Measurements from ENCODE around the gene PPP1R13B. TPM values are rescaled to one million over a fixed set of nuclear protein-coding genes. Genes with fewer than 3 reads are reported as not detected.

The PPP1R13B gene
- total RNA-seq, 2 experiments from 2014 or later = 17.0 to 17.7 TPM

DNA sequence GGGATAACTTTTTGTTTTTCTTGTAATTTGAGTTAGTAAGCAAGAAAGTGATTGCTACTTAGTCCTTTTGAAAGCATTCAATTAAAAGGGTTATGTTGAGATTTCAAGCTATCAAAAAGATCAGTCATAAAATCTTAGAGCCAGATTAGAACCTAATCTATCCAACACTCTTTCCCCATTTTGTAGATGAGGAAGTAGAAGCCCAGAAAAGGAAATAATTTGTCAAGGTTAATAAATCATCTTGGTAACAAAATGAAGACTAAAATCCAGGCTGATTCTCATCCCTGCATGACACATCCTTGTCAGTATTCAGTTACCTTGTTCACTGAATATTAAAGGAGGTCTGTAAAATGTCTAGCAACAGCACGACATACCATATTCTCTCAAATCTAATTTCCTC is 26.5 kb downstream of the PPP1R13B start:
- H3K27me3 Mint-ChIP-seq = peaks cover 2% of the 10 kb centered on the region
- POLR2A ChIA-PET = no interaction called here

DNA sequence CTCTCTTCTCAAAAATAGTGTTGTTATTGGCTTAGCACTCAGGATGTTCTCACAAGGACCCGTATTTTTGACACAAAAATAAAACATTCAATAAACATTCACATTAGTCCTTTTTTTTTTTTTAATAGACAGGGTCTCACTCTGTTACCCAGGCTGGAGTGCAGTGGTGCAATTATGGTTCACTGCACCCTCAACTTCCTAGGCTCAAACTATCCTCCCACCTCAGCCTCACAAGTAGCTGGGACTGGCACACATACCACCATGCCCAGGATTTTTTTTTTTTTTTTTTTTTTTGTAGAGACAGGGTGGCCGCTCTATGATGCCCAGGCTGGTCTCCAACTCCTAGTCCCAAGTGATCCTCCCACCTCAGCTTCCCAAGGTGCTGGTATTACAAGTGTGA is 27.0 kb downstream of the PPP1R13B start:
- H3K4me3 Mint-ChIP-seq = peak overlapping the region; percentile 2
- no peaks in the 10 kb centered on the region for H3K36me3 Mint-ChIP-seq
- H3K9me3 Mint-ChIP-seq = peaks cover 2% of the 10 kb centered on the region
- POLR2A ChIA-PET = interaction anchor here (0.6 kb wide), 1 partner anchor 40 kb away, joined by 3 read pairs; no protein-coding TSS in a partner anchor
- ATAC-seq (ENCODE audit: low read depth) (no peak), DNase-seq (no peak)
- H3K4me1 Mint-ChIP-seq = peaks cover 19% of the 10 kb centered on the region
- H3K27me3 Mint-ChIP-seq = peaks cover 2% of the 10 kb centered on the region
- H3K27ac Mint-ChIP-seq = peak overlapping the region; percentile 5

More for the DNA sequence above, 26.5 kb downstream of the PPP1R13B start:
- Mint-ChIP-seq H3K9me3 (peaks cover 2% of the 10 kb centered on the region), H3K4me1 (peaks cover 19% of the 10 kb centered on the region), H3K36me3 (no peaks in the 10 kb centered on the region), H3K27ac (no peak overlapping the region), H3K4me3 (no peak overlapping the region)
- ATAC-seq (ENCODE audit: low read depth) (no peak), DNase-seq (no peak)

DNA sequence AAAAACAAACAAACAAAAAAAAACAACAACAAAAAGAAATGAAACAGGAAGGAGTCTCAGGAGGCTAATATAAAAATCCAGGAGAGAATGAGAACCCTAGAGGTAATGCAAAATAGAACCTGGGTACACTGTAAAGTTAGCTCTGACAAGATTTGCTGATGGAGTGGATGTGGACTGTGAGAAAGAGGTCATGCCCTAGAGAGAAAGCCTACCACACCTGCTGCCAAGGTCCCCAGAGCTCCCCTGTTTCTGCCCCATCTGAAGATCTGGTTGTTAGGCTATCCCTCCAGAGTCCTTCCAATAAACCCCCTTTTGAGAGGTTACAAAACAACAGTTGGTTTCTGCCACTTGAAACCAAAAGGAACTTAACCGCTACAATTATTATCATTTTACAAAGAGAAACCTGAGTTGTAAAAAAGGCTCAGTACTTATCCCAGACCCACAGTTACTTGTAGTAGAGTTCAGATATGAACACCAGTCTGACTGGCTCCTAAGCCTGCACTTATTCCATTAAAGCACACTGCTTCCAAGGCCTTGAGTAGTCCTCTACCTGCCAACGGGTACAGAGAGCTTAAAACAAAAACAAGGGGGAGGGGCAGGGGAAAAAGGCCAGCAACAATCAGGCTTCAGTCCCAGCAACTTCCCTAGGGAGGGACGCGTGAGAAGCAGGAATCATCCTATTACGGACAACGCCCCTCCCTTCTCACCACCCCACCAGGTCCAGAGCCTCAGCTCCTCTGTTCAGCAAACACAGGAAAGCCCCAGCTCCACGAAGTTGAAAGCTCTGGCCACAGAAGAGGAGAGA is 27.7 kb downstream of the PPP1R13B start:
- H3K27me3 Mint-ChIP-seq = peaks cover 2% of the 10 kb centered on the region
- peaks cover 2% of the 10 kb centered on the region for H3K9me3 Mint-ChIP-seq
- H3K36me3 Mint-ChIP-seq = no peaks in the 10 kb centered on the region
- DNase-seq (no peak), ATAC-seq (ENCODE audit: low read depth) (peak; percentile 36)
- peak overlapping the region; percentile 41 for H3K27ac Mint-ChIP-seq
- peaks cover 19% of the 10 kb centered on the region for H3K4me1 Mint-ChIP-seq
- H3K4me3 Mint-ChIP-seq = peak overlapping the region; percentile 6
- POLR2A ChIA-PET = interaction anchor here (0.6 kb wide), 1 partner anchor 41 kb away, joined by 3 read pairs; no protein-coding TSS in a partner anchor

DNA sequence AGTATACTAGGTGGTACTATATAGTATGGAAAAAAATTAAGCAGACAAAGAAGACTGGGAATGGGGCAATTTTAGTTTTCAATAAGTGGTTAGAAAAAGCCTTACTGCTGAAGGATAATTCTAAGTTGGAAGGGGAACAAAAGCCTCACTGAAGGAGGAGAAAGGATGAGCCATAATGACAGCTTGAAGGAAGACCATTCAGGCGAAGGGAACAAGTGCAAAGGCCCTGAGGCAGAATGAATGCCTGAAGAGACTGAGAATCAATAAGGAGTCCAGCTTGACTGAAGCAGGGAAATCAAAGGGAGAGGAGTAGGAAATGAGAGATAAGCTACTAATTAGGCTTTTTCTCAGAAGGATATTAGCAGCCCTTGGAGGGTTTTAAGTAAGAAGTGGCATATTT is 28.5 kb downstream of the PPP1R13B start:
- POLR2A ChIA-PET = no interaction called here
- Mint-ChIP-seq H3K27me3 (peaks cover 2% of the 10 kb centered on the region), H3K4me1 (peaks cover 19% of the 10 kb centered on the region), H3K9me3 (peaks cover 2% of the 10 kb centered on the region), H3K27ac (no peak overlapping the region), H3K36me3 (no peaks in the 10 kb centered on the region), H3K4me3 (no peak overlapping the region)
- DNase-seq (no peak), ATAC-seq (ENCODE audit: low read depth) (no peak)

DNA sequence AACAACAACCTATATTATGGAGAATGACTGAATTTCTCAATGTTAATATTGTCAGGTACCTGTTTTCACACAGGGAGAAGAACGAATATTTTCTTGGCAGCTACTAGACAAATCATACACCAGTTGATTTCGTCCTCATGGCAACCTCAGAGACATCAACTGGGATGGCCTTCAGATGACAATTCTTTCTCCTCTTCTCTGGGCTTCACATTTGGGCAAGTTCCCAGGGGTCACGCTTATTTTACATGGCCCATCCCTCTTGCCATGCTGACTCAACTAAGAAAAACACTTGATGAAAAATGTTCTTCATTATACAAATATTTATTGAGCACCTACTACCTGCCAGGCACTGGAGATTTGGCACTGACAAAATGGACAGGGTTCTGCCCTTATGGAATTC is 29.0 kb downstream of the PPP1R13B start:
- DNase-seq (no peak), ATAC-seq (ENCODE audit: low read depth) (no peak)
- H3K9me3 Mint-ChIP-seq = peaks cover 2% of the 10 kb centered on the region
- H3K4me1 Mint-ChIP-seq = peaks cover 17% of the 10 kb centered on the region
- H3K27me3 Mint-ChIP-seq = peaks cover 2% of the 10 kb centered on the region
- POLR2A ChIA-PET = no interaction called here
- no peak overlapping the region for H3K4me3 Mint-ChIP-seq
- no peak overlapping the region for H3K27ac Mint-ChIP-seq
- no peaks in the 10 kb centered on the region for H3K36me3 Mint-ChIP-seq

DNA sequence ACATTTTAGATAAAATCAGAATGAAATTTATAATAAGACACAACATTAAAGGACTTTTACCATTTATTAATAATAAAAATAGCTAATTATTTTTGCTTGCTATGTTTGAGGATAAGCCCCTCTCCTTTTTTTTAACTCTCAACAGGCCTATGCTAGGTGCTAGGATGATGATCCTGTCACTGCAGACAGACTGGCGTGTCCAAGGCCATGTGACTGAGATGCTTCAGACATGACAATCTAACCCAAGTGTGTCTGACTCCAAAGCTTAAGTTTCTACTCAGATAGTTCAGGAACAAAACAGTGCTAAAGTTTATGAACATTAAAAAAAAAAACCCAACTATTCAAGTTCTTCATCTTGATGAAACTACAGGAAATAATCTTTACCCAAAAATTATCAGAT is 29.8 kb downstream of the PPP1R13B start:
- ATAC-seq (ENCODE audit: low read depth) = no peak
- H3K27me3 Mint-ChIP-seq = peaks cover 2% of the 10 kb centered on the region
- H3K4me1 Mint-ChIP-seq = peaks cover 17% of the 10 kb centered on the region
- no peak overlapping the region for H3K4me3 Mint-ChIP-seq
- H3K27ac Mint-ChIP-seq = no peak overlapping the region
- POLR2A ChIA-PET = no interaction called here
- no peak for DNase-seq
- no peaks in the 10 kb centered on the region for H3K36me3 Mint-ChIP-seq
- H3K9me3 Mint-ChIP-seq = peaks cover 2% of the 10 kb centered on the region

DNA sequence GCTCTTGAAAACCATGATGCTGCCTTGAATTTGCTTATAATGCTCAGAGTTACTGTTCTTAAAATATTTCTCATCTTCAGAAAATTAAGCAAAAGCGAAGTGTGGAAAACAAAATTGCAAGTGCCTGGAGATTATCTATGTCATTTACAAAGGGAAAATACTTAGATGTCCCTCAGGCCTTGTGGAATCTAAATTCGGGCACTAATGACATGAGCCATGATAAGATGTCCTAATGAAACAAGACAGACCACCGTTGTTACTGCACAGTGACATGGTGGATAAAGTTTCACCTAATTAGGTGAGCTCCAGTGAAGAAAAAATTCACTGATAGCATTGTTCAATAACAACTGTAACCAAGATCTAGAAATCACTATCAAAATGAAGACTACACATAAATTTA is 30.4 kb downstream of the PPP1R13B start:
- DNase-seq (no peak), ATAC-seq (ENCODE audit: low read depth) (no peak)
- Mint-ChIP-seq H3K27me3 (peaks cover 2% of the 10 kb centered on the region), H3K9me3 (peaks cover 2% of the 10 kb centered on the region), H3K36me3 (no peaks in the 10 kb centered on the region), H3K4me3 (no peak overlapping the region), H3K27ac (no peak overlapping the region), H3K4me1 (peaks cover 18% of the 10 kb centered on the region)
- POLR2A ChIA-PET = no interaction called here

DNA sequence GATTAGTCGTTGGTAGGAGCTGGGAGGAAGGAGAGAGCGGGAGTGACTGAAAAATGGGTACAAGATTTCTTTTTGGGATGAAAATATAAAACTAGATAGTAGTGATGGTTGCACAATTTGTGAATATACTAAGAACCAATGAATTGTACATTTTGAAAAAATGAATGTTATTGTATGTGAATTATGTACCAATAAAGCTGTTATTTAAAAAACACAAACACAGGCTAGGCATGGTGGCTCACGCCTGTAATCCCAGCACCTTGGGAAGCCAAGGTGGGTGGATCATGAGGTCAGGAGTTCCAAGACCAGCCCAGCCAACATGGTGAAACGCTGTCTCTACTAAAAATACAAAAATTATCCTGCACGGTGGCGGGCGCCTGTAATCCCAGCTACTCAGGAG is 32.1 kb downstream of the PPP1R13B start:
- no peak for ATAC-seq (ENCODE audit: low read depth)
- Mint-ChIP-seq H3K4me3 (no peak overlapping the region), H3K9me3 (no peaks in the 10 kb centered on the region), H3K27me3 (no peaks in the 10 kb centered on the region), H3K4me1 (peaks cover 16% of the 10 kb centered on the region), H3K27ac (no peak overlapping the region), H3K36me3 (no peaks in the 10 kb centered on the region)
- DNase-seq = no peak
- POLR2A ChIA-PET = no interaction called here

DNA sequence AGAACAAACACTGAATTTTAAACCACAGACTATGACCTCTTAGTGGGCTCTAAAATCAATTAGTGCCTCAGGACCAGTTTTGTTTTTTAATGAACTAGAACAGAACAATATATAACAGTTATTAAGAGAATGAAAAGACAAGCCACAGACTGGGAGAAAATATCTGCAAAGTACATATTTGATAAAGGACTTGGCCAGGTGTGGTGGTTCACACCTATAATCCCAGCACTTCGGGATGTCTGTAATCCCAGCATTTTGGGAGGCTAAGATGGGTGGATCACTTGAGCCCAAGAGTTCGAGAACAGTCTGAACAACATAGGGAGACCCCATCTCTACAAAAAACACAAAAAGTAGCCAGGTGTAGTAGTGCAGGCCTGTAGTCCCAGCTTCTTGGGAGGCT is 36.2 kb downstream of the PPP1R13B start:
- POLR2A ChIA-PET = no interaction called here
- H3K36me3 Mint-ChIP-seq = no peaks in the 10 kb centered on the region
- H3K27ac Mint-ChIP-seq = no peak overlapping the region
- no peak overlapping the region for H3K4me3 Mint-ChIP-seq
- H3K27me3 Mint-ChIP-seq = no peaks in the 10 kb centered on the region
- no peak for DNase-seq
- no peaks in the 10 kb centered on the region for H3K9me3 Mint-ChIP-seq
- ATAC-seq (ENCODE audit: low read depth) = no peak
- H3K4me1 Mint-ChIP-seq = peaks cover 8% of the 10 kb centered on the region

DNA sequence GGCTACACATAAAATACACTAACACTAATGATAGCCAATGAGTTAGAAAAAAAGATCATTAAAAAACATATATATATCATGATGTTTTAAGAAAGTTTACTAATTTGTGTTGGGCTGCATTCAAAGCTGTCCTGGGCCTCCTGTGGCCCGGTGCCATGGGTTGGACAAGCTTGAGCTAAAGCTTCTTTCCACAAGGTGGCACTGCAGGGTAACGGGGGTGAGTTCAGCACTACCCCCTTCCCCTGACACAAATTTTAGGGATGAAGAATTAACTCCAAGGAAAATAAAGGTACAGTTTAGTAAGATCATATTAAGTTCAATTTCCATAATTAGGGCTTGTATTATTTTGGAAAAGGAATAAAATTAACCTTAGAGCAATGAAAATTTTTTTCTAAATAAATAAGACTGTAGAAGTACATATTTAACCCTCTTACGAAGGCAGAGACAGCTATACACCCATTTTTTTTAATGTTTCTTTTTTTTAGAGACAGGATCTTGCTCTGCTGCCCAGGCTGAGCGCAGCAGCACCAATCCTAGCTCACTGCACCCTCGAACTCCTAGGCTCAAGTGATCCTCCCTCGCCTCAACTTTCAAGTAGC is 38.9 kb downstream of the PPP1R13B start:
- ATAC-seq (ENCODE audit: low read depth) (peak; percentile 79), DNase-seq (peak; percentile 46)
- Mint-ChIP-seq H3K4me1 (peaks cover 9% of the 10 kb centered on the region), H3K27ac (no peak overlapping the region), H3K9me3 (no peaks in the 10 kb centered on the region), H3K27me3 (no peaks in the 10 kb centered on the region), H3K4me3 (no peak overlapping the region), H3K36me3 (no peaks in the 10 kb centered on the region)
- POLR2A ChIA-PET = interaction anchor here (0.7 kb wide), 1 partner anchor 27 kb away, joined by 3 read pairs; no protein-coding TSS in a partner anchor

DNA sequence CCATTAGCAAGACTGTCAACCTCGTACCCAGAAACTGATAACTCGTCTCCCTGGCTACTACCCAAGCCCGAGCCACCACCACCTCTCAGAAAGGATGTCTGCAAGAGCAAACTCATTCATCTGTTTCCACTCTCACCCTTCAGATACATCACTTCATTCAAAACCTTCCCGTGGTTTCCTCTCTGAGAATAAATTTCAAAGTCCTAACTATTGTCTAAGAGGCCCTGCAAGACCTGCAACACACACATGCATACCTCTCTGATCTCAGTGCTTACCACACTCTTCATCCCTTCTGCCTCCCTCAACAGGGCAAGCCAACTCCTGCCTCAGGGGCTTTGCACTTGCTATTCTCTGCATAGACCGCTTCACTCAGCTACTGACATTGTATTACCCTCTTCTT is 40.6 kb downstream of the PPP1R13B start:
- Mint-ChIP-seq H3K4me1 (peaks cover 8% of the 10 kb centered on the region), H3K27me3 (no peaks in the 10 kb centered on the region), H3K9me3 (no peaks in the 10 kb centered on the region), H3K27ac (no peak overlapping the region), H3K36me3 (no peaks in the 10 kb centered on the region), H3K4me3 (no peak overlapping the region)
- ATAC-seq (ENCODE audit: low read depth) (no peak), DNase-seq (no peak)
- POLR2A ChIA-PET = no interaction called here

DNA sequence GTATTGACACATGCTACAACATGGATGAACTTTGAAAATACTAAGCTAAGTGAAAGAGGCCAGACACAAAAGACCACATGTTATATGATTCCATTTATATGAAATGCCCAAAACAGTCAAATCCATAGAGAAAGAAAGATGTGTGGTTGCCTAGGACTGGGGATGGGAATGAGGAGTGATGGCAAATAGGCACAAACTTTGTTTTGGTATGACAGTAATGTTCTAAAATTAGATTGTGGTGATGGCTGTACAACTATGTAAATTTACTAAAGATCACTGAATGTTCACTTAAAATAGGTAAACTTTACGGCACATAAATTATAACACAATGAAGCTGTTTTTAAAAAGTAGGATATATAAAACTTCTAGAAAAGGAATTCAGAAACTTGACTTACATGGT is 41.7 kb downstream of the PPP1R13B start:
- DNase-seq (no peak), ATAC-seq (ENCODE audit: low read depth) (no peak)
- Mint-ChIP-seq H3K4me1 (peaks cover 8% of the 10 kb centered on the region), H3K27ac (no peak overlapping the region), H3K4me3 (no peak overlapping the region), H3K36me3 (no peaks in the 10 kb centered on the region), H3K9me3 (no peaks in the 10 kb centered on the region), H3K27me3 (no peaks in the 10 kb centered on the region)
- POLR2A ChIA-PET = interaction anchor here (0.5 kb wide), 1 partner anchor 68 kb away, joined by 6 read pairs; no protein-coding TSS in a partner anchor

DNA sequence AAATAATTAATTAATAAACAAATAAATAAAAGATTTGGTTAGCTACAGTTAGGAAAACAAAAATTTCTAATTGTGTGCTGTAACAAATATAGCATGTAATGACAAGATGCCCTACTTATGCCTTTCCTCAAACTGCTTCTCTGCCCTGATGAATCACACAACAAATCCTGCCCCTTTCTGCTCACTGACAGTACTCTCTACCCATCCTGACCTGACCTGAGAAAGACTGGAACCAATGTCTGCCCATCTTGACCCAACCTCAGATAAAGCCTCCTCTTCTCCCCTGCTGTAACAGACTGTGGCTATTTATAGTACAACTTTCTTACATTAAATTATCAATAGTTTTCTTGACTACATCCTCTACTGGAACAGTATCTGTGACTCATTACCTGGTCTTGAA is 43.7 kb downstream of the PPP1R13B start:
- Mint-ChIP-seq H3K27me3 (no peaks in the 10 kb centered on the region), H3K4me1 (peaks cover 8% of the 10 kb centered on the region), H3K4me3 (no peak overlapping the region), H3K27ac (no peak overlapping the region), H3K9me3 (no peaks in the 10 kb centered on the region), H3K36me3 (no peaks in the 10 kb centered on the region)
- ATAC-seq (ENCODE audit: low read depth) (no peak), DNase-seq (no peak)
- POLR2A ChIA-PET = no interaction called here

DNA sequence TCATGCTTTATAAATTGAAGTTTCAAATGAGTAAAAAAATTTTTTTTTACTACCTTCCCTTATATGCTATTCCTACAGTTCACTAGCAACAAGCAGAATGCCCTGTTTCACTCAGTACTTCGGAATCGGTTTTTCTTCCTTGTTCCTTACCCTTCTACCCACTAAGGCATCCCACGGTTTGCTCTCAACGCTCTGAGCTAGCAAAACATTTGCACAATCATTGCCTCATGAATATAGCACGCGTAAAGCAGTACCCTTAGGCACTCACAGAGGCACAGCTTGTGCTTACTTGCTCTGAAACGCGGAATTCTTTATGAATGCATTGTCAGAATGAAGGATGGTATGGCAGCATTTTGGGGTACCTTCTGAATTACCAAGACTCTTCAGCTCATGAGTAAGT is 45.0 kb downstream of the PPP1R13B start:
- peaks cover 8% of the 10 kb centered on the region for H3K4me1 Mint-ChIP-seq
- POLR2A ChIA-PET = no interaction called here
- DNase-seq (no peak), ATAC-seq (ENCODE audit: low read depth) (no peak)
- no peaks in the 10 kb centered on the region for H3K36me3 Mint-ChIP-seq
- no peak overlapping the region for H3K27ac Mint-ChIP-seq
- no peaks in the 10 kb centered on the region for H3K27me3 Mint-ChIP-seq
- H3K9me3 Mint-ChIP-seq = no peaks in the 10 kb centered on the region
- H3K4me3 Mint-ChIP-seq = no peak overlapping the region
